ENCODE results near the gene NTMT1. TPM values are rescaled to one million over a fixed set of nuclear protein-coding genes. Genes with fewer than 3 reads are reported as not detected.

The NTMT1 gene
- total and polyA plus RNA-seq, 10 of the 15 experiments (the other 5 are each of a cell fraction or from before 2014, with no cell fraction given): 12.8 to 85.4 (median 39.3) TPM

- TF ChIP-seq ATF2 (IDR thresholded peaks at IDR 0.05; ENCODE audit: low read length) (no peak), RFX5 (IDR thresholded peaks at IDR 0.05; ENCODE audit: low read depth, low read length) (no peak), TARDBP (IDR thresholded peaks at IDR 0.05; ENCODE audit: borderline replicate concordance) (no peak), CEBPB (IDR thresholded peaks at IDR 0.05; ENCODE audit: borderline replicate concordance in 1 of 2, low read depth in 2 of 2, low read length in 2 of 2) (no peak), HCFC1 (IDR thresholded peaks at IDR 0.05; ENCODE audit: low read length) (no peak), NR2C2 (IDR thresholded peaks at IDR 0.05; ENCODE audit: borderline replicate concordance, control insufficient read depth, insufficient read length, low read depth) (no peak), CEBPZ (IDR thresholded peaks at IDR 0.05; ENCODE audit: low read depth, low read length) (no peak), JUND (IDR thresholded peaks at IDR 0.05; ENCODE audit: low read depth, low read length) (no peak), SMARCA5 (IDR thresholded peaks at IDR 0.05) (peak; percentile 98), CBFB (IDR thresholded peaks at IDR 0.05; ENCODE audit: low read depth) (no peak), CREB1 (IDR thresholded peaks at IDR 0.05; ENCODE audit: low read depth) (no peak), RB1 (IDR thresholded peaks at IDR 0.05; ENCODE audit: borderline replicate concordance) (no peak), NBN (IDR thresholded peaks at IDR 0.05) (peak; percentile 75), NR2F1 (conservative IDR thresholded peaks at IDR 0.05) (0 out of 2 replicates have a peak, but pooled peaks have one; percentile 31), ZBTB4 (CRISPR knock-in tag; IDR thresholded peaks at IDR 0.05) (no peak), E2F4 (IDR thresholded peaks at IDR 0.05; ENCODE audit: low read depth, low read length) (no peak), KAT2A (conservative IDR thresholded peaks at IDR 0.05; ENCODE audit: control insufficient read depth, low read depth, low read length) (no peak), NRF1 (conservative IDR thresholded peaks at IDR 0.05; ENCODE audit: low read depth, low read length) (no peak), CBX5 (IDR thresholded peaks at IDR 0.05; ENCODE audit: low read depth) (no peak), USF2 (IDR thresholded peaks at IDR 0.05; ENCODE audit: borderline replicate concordance, low read depth, low read length) (no peak), RCOR1 (conservative IDR thresholded peaks at IDR 0.05; ENCODE audit: low read depth, low read length) (no peak)
Observed at GRCh38 chr9:129602598-129603415, 23.2 kb upstream of the NTMT1 start (continued).

All from GM12878 (cell line).